HL-60 (cell line): Measurements from ENCODE around the gene FOXL2NB.

Experiments used
- POLR2AphosphoS5 ChIP-seq: IDR thresholded peaks from 2 replicates; pipeline ENCODE4 v1.6.1; 2012; ENCODE audit warnings: low read depth
- TF ChIP-seq, protein P1 (sequence below): IDR thresholded peaks from one replicate; pipeline ENCODE4 v1.5.1; 2011; ENCODE audit warnings: low read length, control low read depth, inconsistent platforms; ENCODE audit not compliant: insufficient read depth

DNA sequence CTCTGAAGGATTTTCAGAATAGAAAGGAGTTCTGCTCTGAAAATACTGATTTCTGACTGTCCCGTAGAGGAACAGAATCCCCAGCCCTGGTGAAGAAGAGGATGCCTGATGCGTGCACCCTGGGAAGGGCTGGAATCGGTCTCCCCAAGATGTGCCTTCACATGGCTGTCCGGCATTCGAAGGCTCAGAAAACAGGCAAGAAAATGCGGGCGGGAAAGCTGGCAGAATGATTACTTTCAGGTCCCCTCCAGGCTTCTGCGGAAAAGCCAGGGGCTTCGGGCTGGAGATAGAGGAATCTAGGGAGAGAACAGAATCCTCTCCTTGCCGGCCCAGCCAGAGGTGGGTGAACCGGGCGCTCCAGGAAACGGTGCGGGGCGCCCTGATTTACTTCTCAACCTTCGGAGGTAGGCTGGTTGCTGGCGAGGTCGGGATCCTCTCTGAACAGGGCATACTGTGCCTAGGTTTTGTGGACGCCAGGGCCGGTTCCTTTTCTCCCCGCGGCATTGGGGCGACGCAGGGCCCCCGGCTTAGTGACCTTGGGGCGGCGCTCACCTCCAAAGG is 2.5 kb downstream of the FOXL2NB start:
- TF ChIP-seq, protein P1, sequence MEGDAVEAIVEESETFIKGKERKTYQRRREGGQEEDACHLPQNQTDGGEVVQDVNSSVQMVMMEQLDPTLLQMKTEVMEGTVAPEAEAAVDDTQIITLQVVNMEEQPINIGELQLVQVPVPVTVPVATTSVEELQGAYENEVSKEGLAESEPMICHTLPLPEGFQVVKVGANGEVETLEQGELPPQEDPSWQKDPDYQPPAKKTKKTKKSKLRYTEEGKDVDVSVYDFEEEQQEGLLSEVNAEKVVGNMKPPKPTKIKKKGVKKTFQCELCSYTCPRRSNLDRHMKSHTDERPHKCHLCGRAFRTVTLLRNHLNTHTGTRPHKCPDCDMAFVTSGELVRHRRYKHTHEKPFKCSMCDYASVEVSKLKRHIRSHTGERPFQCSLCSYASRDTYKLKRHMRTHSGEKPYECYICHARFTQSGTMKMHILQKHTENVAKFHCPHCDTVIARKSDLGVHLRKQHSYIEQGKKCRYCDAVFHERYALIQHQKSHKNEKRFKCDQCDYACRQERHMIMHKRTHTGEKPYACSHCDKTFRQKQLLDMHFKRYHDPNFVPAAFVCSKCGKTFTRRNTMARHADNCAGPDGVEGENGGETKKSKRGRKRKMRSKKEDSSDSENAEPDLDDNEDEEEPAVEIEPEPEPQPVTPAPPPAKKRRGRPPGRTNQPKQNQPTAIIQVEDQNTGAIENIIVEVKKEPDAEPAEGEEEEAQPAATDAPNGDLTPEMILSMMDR = no peak
- TF ChIP-seq POLR2AphosphoS5 = no peak
